Melanocyte of skin (primary cell): Measurements from ENCODE around the gene HAL. TPM values are rescaled to one million over a fixed set of nuclear protein-coding genes. Genes with fewer than 3 reads are reported as not detected.

Experiments
- total RNA-seq, 2 donors: library from RNA; depleted of rRNA; stranded (reverse); fragments of >200 nt; gene quantifications; 2 replicates each; pipeline ENCODE4 v1.2.3, GENCODE V29; 2012

Gene HAL, protein sequence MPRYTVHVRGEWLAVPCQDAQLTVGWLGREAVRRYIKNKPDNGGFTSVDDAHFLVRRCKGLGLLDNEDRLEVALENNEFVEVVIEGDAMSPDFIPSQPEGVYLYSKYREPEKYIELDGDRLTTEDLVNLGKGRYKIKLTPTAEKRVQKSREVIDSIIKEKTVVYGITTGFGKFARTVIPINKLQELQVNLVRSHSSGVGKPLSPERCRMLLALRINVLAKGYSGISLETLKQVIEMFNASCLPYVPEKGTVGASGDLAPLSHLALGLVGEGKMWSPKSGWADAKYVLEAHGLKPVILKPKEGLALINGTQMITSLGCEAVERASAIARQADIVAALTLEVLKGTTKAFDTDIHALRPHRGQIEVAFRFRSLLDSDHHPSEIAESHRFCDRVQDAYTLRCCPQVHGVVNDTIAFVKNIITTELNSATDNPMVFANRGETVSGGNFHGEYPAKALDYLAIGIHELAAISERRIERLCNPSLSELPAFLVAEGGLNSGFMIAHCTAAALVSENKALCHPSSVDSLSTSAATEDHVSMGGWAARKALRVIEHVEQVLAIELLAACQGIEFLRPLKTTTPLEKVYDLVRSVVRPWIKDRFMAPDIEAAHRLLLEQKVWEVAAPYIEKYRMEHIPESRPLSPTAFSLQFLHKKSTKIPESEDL
- total RNA-seq = under 1 TPM; under 0.01 to 0.34 TPM

DNA sequence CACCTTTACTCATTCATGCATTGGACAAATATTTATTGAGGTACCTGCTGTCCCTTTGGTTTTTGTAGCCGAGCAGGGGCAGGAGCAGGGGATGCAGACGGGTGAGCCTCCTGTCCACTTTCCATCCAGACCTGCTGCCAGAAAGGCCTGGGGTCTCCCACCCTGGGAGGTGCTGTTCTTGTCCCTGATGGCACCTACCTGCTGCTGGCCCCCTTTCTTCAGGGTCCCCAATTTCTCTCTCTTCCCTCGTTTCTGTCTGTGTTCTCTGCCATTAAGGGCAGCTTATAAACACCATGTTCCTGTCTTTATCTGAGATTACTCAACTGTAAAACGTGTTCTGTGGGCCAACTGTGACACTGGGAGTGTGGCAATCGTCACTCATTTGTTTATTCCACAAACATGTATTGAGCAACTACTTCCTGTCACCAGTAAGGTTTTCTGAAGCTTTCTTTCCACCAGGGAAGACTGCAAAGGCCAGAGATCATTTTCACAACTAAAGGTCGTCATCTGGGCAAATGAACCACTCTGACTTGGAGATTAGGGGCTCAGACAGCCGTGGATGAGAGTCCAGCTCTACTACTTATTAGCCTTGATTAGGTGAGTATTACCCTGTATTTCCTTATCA lies at the start of gene HAL:
Gene HAL (minus strand): TSS at position 311 of the 625 bp plus-strand sequence. CDS start 434 bp downstream, outside the sequence.

DNA sequence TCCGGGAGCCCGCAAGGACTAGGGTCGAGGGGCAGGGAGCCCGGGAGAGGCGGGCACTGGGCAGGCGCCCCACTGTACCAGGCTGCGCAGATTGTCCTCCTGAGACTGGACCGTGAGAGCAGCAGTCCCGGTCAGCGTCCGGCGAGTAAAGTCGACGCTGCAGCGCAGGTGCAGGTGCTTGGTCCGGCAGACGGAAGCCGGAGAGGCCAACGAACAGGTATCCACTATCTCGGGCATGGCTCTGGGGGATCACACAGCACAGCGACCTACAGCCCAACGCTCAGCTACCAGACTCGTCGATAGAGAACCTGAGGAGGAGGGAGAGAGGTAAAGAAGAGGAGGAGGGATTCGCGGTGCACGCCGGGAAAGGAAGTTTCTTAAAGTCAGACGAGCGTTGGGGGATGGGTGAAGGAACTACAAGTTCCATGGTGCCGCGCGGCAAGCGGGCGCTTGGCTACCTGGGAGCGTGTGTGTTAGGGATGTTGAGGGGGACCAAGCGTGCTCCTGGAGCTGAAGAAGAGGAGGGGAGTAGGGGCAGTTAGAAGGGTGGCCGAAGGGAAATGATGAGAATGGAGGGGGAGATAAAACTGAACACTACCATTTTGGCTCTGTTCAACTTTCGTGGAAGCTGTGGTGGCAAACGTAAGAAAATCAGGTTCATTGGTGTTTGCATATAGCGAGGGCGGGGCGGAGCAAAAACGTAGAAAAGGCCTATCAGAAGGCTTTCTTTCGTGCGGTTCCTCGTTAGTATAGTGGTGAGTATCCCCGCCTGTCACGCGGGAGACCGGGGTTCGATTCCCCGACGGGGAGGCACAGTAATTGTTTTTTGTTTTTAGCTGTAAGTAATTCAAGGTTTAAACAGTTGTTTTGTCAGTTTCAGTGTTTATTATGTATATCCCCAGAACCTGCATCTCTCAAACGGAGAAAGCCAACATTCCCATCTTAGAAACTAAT lies 39.4 kb upstream of the HAL start, which contains the start of gene LTA4H:
Gene LTA4H (minus strand): TSS at position 305 of the 954 bp plus-strand sequence. CDS start 68 bp downstream, at position 237.

GRCh38 chr12:95943330-95943842 lies 52.8 kb downstream of the HAL start, which contains the start of gene AMDHD1:
AMDHD1 (plus strand) TSS chr12:95943331; CDS start chr12:95943399, 68 bp downstream.

DNA sequence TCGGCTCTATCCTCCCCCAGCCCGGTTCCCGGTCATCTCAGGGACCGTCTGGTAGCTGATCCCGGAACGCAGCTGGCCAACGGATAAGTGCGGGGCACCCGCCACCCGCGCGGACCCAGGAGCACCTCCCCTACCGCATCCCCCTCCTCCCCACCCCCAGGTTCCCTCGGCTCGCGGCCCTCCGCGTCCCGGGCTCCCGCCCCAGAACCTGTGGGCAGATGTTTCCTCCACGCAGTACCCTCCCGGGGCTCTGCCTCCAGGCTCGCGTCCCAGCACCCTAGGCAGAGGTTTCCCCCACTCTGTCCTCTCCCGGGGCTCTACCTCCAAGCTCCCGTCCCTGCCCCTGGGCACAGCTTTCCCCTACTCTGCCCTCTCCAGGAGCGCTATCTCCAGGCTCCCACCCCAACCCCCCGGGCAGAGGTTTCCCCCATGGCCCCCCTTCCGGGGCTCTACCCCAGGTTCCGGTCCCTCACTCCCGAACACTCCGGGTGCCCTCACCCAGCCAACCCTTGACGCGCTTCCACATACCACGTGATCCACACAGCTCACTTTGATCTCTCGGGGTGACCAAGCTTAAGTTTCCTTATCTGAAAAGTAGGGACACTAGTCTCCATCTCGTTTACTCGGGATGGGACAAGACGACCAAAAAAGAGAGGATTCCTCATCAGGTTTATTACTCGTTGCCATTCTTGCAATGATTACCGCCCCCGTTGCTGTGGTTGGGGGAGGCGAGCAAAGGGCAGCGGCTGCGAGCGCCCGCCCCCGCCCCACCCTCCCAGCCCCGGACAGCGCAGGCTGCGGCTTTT lies 53.4 kb downstream of the HAL start, which contains the start of gene CCDC38:
Gene CCDC38 (minus strand): TSS at position 91 of the 806 bp plus-strand sequence. CDS start 6,105 bp downstream, outside the sequence.

Other genes starting within 250 kb of the HAL start
- gene NTN4, start 205.6 kb downstream of the HAL start, total RNA-seq = under 1 TPM; 0.33 to 0.34 TPM
- gene SNRPF, start 137.4 kb downstream of the HAL start, total RNA-seq = 10 to 100 TPM in 1 of 2 donors, 1 to 10 TPM in 1; 5.2 to 14.3 TPM
- gene CCDC38, start 53.7 kb downstream of the HAL start, total RNA-seq = under 1 TPM; under 0.01 TPM
- gene AMDHD1, start 53.0 kb downstream of the HAL start, total RNA-seq = 1 to 10 TPM in 1 of 2 donors, under 1 TPM in 1; 0.33 to 1.0 TPM
- gene LTA4H, start 39.2 kb upstream of the HAL start, total RNA-seq = 10 to 100 TPM; 54.0 to 65.6 TPM
- 10 to 100 TPM; 10.7 to 14.0 TPM for gene ELK3, start 198.0 kb upstream of the HAL start, total RNA-seq